HCT116 (cell line): ENCODE measurements around the gene YDJC.

Experiments used
- CTCF ChIP-seq, 3 experiments: fragments of 200-600 bp in 1 of 3; sonication (generic) in 1 of 3; IDR thresholded peaks in 2 of 3; conservative IDR thresholded peaks in 1 of 3; 2 replicates each; pipeline ENCODE4 v1.5.1; 2012 to 2017; ENCODE audit warnings: low read depth in 2 of 3, low read length in 2 of 3, antibody characterized with exemption in 1 of 3, borderline replicate concordance in 1 of 3, control low read depth in 1 of 3, mild to moderate bottlenecking in 1 of 3, mixed read lengths in 1 of 3, mixed run types in 1 of 3, moderate library complexity in 1 of 3; ENCODE audit not compliant: insufficient read depth in 1 of 3
- EZH2 ChIP-seq: fragments of 200-600 bp; sonication (generic); IDR thresholded peaks from 2 replicates; pipeline ENCODE4 v1.6.1; 2017; ENCODE audit warnings: antibody characterized with exemption, mixed run types
- POLR2A ChIP-seq: IDR thresholded peaks from 2 replicates; pipeline ENCODE4 v1.7.0; 2011; ENCODE audit warnings: borderline replicate concordance; ENCODE audit not compliant: insufficient read depth, insufficient read length; ENCODE audit errors: extremely low read depth
- RAD21 ChIP-seq: IDR thresholded peaks from 2 replicates; pipeline ENCODE4 v1.6.1; 2012; ENCODE audit warnings: low read depth, mild to moderate bottlenecking
- ZNF274 ChIP-seq: fragments of 200-500 bp; sonication (Bioruptor generic); IDR thresholded peaks from 2 replicates; pipeline ENCODE4 v1.6.1; 2014; ENCODE audit warnings: mild to moderate bottlenecking, low read depth, low read length, inconsistent platforms
- TF ChIP-seq, protein P1 (sequence below): IDR thresholded peaks from 2 replicates; pipeline ENCODE4 v1.6.1; 2012

DNA sequence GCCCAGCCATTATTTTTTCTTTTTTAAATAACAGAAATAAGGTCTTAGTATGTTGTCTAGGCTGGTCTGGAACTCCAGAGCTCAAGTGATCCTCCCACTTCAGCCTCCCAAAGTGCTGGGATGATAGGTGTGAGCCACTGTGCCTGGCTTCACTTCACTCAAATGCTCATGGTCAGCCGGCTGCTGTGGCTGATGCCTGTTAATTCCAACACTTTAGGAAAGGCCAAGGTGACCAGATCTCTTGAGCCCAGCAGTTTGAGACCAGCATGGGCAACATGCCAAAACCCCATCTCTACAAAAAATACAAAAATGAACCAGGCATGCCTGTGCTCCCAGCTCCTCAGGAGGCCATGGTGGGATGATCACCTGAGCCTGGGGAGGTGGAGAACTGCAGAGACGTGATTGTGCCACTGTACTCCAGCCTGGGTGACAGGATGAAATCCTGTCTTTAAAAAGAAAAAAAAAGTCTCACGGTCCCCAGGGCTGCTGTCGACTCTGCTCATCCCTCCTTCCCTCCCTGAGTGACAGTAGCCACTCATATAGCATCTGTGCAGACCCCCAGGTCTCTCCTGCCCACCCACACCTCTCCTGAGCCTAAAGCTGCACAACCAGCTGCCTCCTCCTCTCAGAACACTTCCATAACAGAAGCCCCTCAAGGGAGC, 3.6 kb downstream of the YDJC start:
- no peak for TF ChIP-seq CTCF (IDR thresholded peaks at IDR 0.05 in 2 of 3, conservative IDR thresholded peaks at IDR 0.05 in 1 of 3; ENCODE audit: borderline replicate concordance in 1 of 3, insufficient read depth in 1 of 3, low read depth in 2 of 3, low read length in 2 of 3)
- no peak for TF ChIP-seq EZH2
- no peak for TF ChIP-seq RAD21
- TF ChIP-seq, protein P1, sequence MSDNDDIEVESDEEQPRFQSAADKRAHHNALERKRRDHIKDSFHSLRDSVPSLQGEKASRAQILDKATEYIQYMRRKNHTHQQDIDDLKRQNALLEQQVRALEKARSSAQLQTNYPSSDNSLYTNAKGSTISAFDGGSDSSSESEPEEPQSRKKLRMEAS: no peak
- no peak for TF ChIP-seq ZNF274
- TF ChIP-seq POLR2A: no peak
